Renal cortex interstitium (tissue), 11 donors: ENCODE data around the gene GATA5. TPM values are rescaled to one million over a fixed set of nuclear protein-coding genes. Genes with fewer than 3 reads are reported as not detected.

Experiments used
- DNase-seq, 11 donors: peaks; one replicate each; pipeline ENCODE4 v3.0.0-alpha.2; 2013; ENCODE audit warnings: low read depth in 9 of 11, low spot score in 4 of 11; ENCODE audit errors: extremely low read depth in 1 of 11
- polyA plus RNA-seq, 3 donors: library from polyadenylated mRNA; unstranded; fragments of 120-200 nt; gene quantifications; one replicate each; pipeline ENCODE4 v1.2.1, GENCODE V29; 2013; ENCODE audit not compliant: insufficient read length in 3 of 3

The GATA5 gene
- polyA plus RNA-seq, 3 donors, result 6.3 to 10.8 (median 8.0) TPM

DNA sequence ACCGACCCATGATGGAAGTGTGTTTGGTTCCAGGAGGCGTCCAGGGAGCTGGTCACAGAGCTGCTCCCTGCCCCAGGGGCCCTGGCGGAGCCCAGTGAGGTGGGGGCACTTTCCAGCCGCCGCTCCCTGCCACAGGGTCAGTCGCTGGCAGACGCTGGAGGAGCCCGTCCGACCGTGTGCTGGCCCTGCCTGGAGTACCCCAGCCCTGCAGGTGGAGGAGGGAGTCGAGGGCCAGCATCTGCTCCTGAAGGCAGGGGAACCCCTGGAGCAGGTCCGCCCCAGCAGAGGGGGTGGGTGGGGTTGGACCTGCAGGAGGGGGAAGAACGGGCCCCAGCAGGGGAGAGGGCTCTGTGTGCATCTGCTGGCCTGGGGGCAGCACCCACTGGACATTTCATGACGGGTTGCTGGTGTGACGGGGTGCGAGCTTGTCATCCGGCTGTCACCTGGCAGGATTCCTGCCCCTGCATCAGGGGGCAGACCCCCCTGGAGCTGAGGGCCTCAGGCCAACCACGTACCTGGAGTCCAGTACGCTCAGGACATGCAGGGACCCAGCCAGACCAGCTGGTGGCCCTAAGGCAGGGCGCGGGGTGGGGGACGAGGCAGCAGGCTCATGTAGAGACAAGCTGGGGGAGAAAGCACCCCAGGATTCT lies 32.3 kb upstream of the GATA5 start:
- no peak for DNase-seq

DNA sequence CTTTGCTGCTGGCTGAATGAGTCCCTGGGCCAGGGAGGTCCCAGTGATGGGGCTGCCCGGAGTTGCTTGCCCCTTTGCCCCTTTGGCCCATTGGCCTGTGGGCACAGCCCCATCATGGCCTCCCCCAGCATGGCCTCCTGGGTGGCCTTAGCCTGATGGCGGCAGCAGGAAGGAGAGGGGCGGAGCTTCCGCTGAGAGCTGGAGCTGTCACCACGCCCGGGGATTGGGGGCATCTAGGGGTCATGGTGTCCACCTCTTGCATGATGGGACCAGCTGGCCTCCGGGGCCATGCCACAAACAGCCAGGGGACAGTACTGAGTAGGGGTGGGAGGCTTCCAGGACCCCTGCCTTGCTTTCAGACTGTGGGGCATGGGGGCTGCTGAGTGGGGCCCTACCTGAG lies 31.5 kb upstream of the GATA5 start:
- DNase-seq, result no peak

DNA sequence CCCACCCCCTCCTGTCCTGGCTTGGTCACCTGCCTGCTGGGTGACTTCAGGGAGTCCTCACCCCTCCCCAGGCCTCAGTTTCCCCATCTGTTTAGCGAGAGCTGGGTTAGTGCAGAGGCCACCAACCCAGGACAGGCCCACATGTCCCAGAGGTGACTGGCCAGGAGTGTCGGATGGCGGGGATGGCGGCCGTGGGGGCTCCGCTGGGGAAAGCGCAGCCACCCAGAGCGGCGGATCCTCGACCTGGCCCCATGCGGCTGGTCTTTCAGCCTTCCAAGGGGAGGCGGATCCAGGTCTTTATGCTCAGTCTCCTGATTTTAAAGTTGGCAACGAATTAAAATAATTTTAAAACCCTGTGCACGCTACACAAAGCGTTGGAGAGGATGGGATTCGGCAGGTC lies 31.0 kb upstream of the GATA5 start:
- no peak for DNase-seq

DNA sequence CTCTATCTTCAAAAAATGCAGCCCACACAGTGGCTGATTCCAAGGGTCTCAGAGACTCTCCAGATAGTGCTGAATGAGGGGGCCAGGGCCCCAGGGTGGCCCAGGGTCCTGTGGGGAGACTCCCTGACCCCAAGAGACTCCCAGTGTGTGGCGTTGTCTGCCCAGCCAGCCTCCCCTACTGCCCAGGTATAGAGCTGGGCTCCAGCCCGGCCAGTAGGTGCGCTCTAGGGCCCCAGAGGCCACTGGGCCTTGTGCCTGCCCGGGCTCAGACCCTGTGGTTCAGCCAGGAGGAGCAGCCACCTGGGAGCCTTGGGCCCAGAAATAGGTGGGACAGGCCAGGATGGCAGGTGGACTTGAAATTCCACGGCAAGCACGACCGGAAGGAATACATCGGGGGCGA lies 30.3 kb upstream of the GATA5 start:
- DNase-seq, result no peak

DNA sequence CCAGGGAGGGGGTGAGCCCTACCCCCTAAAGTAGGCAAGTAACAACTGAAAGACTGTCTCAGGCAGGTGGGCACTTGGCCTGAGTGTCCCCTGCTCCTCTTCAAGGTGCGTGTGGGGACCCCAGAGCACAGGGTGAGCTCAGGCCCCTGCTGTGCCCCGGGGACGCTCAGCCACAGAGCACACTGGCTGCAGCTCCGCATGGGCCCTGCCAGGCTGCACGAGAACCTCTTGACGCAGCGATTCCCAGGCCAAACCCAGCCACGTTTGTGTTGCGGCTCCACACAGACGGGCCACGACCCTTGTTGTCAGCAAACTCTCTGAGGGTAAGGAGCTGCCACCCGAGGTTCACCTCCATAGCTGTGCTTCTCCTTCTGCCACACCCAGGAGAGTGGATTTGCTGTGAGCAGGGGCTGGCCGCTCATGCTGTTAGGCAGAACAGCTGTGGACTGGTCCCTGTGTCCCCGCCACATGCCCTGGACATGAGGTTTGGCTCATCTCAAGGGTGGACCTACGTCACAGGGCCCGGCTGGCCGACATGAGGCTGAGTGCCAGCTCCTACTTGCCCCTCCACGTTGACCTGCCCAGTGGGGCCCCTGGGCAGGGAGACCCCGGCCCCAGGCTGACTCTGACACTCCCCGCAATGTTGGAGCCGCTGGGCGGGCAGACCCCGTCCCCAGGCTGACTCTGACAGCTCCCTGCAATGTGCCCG lies 29.7 kb upstream of the GATA5 start:
- no peak for DNase-seq

DNA sequence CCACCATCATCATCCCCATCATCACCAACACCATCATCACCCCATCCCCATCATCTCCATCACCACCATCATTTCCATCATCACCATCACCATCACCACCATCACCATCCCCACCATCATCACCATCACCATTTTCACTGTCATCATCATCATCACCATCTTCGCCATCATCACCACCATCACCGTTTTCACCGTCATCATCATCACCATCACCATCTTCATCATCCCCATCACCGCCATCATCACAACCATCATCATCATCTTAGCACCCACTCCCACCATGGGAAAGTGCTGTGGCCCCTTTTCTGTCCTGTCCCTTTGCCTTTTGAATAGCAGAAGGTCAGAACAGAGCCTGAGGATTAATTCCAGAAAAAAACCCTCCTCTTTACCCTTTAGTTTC lies 28.5 kb upstream of the GATA5 start:
- DNase-seq, result no peak

DNA sequence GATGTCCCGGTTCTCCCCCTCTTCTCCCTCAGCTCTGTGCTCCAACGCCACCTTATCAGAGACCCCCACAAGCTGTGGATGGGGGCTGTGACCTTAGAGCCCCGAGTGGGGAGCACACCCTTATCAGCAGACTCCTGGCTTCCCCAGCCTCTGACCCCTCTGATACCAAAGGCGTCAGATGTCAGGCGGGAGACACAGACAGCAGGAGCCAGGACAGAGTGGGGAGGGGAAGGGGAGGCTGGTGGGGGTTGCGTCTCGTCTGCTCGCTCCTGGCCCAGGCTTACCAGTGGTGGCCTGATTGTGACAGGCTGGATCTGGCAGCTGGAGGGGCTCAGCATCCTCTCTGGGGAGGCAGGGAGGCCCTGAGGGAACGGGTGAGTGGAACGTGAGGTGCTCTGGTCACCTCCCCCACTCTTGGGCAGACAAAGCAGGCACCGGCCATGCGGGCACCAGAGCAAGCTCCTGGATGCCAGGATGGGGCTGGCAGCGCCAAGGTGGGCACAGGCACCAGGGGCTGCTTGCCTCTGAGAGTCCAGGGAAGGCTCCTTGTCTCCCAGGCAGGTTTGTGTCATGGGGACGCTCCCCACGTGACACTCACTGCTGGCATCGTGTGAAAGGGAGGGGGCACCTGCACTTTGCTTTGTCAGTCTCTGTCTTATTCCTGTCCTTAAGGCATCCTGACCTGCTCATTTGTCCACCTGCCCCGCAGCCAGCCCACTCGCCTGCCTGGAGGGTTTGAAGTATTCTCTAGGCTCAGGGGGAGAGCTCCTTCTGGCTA lies 27.8 kb upstream of the GATA5 start:
- DNase-seq, result no peak

DNA sequence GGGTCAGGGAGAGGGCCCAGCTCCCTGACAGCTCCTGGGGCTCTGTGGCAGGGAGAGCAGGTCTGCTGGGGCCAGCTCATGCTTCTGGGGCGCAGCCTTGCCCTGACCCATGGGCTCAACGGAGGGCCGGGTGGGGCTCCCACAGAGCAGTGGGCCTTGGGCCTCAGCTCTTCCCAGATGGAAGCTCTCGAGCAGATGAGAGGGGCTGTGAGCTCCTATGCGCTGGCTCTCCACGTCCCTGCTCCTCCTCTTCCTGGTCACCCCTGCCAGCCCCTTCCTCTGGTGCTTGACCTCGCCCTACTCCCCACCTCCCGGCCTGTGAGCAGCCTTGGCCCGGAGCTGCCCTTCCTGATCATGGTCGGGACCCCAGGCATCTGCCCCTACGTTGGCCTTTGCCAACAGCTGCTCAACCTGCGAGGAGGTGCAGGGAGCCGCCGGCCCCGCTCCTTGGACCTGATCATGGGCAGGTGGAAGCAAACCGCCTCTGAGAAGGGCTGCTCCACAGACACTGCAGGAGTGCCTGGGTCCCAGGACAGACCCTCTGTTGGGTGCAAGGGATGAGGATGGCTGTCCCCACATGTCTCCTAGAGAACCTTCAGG lies 26.8 kb upstream of the GATA5 start:
- DNase-seq, result no peak

DNA sequence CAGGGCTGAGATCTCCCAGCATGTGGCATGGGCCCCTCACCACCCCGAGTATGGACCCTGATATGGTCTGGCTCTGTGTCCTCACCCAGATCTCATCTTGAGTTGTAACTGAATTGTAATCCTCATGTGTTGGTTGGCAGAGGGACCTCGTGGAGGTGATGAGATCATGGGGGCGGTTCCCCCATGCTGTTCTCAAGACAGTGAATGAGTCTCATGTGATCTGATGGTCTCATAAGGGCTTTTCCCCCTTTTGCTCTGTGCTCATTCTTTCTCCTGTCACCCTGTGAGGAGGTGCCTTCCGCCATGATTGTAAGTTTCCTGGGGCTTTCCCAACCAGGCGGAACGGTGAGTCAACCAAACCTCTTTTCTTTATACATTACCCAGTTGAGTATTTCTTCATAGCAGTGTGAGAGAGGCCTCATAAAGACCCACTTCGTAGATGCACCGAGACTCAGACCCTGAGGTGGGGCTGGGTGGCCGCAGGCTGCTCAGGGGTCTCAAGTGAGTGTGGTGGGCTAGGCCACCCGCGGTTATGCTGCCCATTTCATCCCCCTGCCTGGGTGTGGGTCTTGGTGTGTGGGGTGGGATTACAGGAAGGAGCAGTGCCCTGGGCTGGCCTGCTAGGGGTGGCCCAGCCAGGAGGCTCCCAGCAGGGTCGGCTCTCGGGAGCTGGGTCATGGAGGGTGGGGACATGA lies 26.2 kb upstream of the GATA5 start:
- no peak for DNase-seq

DNA sequence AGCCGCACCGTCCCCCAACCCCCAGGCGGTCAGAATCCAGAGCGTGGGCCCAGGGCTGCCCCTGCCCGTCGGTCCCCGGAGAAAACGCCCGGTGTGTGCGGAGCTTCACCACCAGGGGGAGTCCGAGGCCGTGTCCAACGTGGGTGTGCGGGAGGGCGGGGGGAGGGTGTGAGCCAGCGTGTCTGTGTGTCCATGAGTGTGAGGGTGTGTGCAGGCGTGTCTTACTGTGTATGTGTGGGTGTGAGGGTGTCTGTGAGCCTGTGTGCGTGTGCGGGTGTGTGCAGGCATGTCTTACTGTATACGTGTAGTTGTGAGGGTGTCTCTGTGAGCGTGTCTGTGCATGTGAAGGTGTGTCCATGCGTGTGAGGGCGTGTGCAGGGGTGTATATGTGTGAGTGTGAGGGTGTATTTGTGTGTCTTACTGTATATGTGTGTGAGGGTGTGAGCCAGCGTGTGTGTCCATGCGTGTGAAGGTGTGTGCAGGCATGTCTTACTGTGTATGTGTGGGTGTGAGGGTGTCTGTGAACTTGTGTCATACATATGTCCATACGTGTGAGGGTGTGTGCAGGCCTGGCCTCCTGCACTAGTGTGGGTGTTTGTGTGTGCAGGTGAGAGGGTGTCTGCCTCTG lies 24.6 kb upstream of the GATA5 start:
- no peak for DNase-seq

DNA sequence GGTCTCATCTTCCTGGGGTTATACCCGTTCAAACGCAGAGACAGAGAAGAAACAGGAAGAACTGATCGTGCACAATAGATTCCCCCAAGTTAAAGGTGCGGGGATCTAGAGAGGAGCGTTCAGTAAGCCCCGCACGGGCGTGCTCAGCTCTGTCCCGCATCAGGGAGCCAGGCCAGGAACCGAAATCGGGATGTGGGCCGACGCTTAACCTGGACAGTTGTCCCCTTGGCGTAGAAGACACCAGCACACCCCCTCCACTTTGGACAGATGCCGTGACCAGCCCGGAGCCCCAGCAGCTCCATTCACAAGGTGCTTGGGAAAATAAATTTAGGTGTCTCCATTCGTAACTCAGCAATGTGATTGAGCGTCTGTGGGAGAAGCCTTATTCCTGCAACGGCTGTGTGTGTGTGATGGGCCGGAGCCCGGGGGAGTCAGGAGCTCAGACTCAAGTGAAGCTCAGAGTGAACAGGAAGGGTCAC lies 24.0 kb upstream of the GATA5 start:
- no peak for DNase-seq

DNA sequence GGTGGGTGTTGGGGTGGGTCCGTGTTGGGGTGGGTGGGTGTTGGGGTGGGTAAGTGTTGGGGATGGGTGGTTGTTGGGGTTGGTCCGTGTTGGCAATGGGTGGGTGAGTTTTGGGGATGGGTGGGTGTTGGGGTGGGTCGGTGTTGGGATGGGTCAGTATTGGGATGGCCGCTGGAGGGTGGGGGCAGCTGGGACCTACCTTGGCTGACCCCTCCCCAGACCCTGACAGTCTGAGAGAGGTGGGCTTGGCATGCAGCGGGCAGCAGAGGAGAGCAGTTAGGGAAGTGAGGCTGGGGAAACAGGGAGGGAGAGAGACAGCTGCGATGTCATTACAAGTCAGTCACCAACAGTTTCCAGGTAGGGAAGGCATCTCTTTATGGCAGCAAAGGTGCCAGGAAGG lies 23.1 kb upstream of the GATA5 start:
- DNase-seq, result no peak

DNA sequence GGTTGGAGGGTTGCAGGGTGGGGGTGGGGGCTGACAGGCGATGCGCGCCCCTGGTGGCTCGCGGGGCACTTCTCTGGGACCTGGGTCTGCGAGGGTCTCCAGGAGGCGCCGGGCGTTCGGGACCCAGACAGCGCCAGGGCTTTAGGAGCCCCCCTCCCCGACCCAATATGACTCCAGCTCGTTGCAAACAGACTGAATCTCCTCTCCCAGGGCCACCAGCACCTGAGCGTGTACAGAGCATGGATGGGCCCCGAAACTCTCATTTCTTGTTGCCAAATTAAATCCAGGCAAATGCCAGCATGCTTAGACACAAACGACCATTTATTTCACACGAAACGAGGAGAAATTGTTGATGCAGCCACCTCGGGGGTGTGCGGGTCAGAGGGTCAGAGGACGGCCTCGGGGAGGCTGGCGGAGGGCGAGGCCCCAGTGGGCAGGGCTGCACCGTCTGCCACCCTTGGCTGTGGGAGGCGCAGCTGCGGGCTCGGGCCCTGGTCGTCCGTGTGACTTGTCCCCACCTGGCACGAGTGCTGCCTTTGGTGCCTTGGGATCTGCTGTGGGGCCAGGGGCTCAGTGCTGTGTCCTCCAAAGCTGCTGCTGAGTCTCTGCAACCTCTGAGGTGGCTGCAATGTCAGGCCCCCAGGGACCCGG lies 20.9 kb upstream of the GATA5 start:
- DNase-seq, result no peak

DNA sequence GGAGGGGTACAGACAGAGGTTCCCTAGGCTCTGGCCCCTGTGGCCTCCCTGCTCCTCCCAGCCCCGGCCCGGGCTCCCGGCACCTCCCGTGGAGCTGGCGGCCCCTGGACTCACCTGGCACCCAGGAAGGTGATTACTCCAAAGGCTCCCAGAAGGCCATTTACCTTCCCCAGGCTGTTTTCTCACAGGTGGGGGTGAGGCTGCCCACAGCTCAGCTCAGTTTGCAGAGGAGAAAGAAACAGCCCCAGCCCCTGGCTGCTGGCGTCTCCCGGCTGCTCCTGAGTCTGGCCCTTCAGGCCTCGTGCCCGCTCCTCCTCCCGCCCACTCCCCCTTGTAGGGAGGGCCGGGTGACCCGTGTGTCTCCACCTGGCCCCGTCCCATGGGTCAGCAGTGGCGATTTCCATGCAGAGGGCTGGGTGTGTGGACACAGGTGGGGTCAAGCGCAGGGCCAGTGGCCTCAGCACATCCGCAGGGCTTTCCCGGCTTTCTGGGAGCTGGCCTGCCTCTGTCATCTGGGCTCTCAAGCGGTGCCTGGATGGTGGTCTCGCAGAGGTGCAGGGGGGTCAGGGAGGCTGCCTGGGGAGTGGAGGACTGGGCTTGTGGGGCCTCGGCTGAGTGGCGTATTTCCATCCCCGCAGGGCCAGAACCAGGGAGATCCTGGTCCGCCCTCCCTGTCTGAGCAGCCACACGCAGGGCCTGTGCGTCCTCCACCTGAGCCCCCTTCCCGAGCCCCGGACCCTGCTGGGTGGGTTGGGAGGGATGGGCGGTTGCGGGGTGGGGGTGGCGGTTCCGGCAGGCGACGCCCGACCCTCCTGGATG lies 20.2 kb upstream of the GATA5 start:
- DNase-seq, result no peak

DNA sequence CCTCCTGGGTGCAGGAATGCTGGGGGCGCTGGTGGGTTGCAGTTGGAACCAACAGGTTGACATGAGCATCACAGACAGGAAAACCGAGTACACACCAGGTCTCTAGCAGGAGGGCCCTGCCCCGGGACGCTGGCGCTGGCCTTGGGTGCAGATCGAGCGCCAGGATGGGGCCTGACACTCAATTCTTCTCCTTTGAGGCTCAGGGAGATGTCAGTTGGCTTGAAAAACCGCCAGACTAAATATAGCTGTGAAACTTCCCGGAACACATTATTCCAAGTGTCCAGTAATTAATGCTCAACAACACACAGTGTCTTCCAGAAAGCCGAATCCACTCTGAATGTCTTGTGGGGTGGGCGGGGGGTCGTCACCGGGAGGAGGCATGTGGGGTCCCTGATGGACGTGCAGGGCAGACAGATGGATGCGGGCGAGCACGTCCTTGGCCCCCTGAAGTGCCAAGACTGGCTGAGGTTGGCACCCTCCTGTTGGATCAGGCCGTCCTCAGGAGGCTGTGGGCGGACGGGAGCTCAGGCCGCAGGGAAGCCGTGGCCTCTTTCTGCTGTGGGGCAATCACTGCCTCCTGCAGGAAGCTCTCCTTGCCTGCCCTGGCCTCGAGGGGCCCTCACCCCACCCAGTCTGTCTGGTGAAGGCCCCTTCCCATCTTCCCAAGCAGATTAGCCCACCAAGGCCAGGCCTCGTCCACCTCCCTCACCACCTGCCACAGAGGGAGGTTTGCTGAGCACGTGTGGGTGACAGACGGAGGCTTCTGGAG lies 19.4 kb upstream of the GATA5 start:
- DNase-seq, result no peak

DNA sequence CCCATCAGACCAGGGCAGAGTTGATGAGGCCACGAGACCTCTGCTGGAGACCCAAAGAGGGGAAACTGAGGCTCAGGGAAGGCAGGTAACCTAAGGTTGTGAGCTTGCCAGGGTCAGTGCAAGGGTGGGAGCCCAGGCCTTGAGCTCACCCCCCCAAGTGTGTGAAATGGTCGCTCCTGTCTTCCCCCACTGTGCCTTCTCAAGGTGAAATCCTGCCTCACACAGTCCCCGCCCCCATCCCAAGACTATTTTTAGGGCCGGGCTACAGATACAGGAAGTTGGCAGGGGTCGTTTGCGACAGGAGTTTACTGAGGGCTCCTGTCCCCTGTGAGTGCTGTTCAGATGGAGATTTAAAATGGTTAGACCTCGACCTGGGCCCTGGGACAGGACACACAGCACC lies 18.7 kb upstream of the GATA5 start:
- DNase-seq, result no peak

DNA sequence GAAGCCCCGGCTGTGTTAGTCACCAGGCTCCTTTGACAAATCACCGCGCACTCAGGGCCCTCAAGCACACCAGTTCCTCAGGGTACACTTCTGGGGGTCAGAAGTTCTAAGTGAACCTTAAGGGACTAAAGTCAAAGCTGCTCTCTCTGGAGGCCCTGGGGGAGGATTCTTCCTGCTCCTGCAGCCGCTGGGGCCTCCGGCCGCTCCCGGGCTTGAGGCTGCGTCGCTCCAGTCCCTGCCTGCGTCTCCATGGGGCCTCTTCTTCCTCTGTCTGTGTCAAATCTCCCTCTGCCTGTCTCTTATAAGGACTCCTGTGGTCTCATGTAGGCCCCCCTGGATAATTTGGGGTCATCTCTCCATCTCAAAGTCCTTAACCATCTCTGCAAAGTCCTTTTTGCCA lies 18.1 kb upstream of the GATA5 start:
- DNase-seq, result no peak
